Loucy (cell line): Measurements from ENCODE around the gene ZBTB38.

Source experiments
- CTCF ChIP-seq: fragments of 200-600 bp; sonication (generic); conservative IDR thresholded peaks from 2 replicates; pipeline ENCODE4 v1.5.1; 2014; ENCODE audit warnings: mild to moderate bottlenecking, antibody characterized with exemption, low read length
- EZH2phosphoT487 ChIP-seq: fragments of 200-600 bp; IDR thresholded peaks from 2 replicates; pipeline ENCODE4 v1.6.1; 2018; ENCODE audit warnings: antibody characterized with exemption, mild to moderate bottlenecking, moderate library complexity, borderline replicate concordance

GRCh38 chr3:141413801-141414689 is 45.7 kb downstream of the ZBTB38 start:
- no peak for TF ChIP-seq CTCF
- no peak for TF ChIP-seq EZH2phosphoT487
